SK-N-SH treated with all-trans-retinoic acid at 6 μM for 48 hours (cell line): Measurements from ENCODE around the gene CENPL.

Experiments used
- ARNTL ChIP-seq: fragments of 450-650 bp; formaldehyde crosslinking; IDR thresholded peaks from 2 replicates; pipeline ENCODE4 v1.5.0; 2020; ENCODE audit warnings: low read depth, mild to moderate bottlenecking, moderate library complexity, borderline replicate concordance
- BACH2 ChIP-seq: fragments of 250-450 bp; sonication (Bioruptor Pico); IDR thresholded peaks from 2 replicates; pipeline ENCODE4 v1.9.0; 2021; ENCODE audit warnings: mild to moderate bottlenecking, borderline replicate concordance
- ESRRG ChIP-seq: fragments of 250-450 bp; sonication (Bioruptor Pico); IDR thresholded peaks from 2 replicates; pipeline ENCODE4 v1.6.1; 2021; ENCODE audit warnings: mild to moderate bottlenecking
- RARB ChIP-seq: fragments of 250-450 bp; sonication (Bioruptor Pico); IDR thresholded peaks from 2 replicates; pipeline ENCODE4 v1.8.0; 2021; ENCODE audit warnings: mild to moderate bottlenecking, moderate library complexity
- SNAI2 ChIP-seq: fragments of 250-450 bp; sonication (Bioruptor Pico); IDR thresholded peaks from 2 replicates; pipeline ENCODE4 v1.5.0; 2020; ENCODE audit warnings: mild to moderate bottlenecking, moderate library complexity
- TCF4 ChIP-seq: fragments of 250-450 bp; sonication (Bioruptor Pico); IDR thresholded peaks from 2 replicates; pipeline ENCODE4 v1.8.0; 2021; ENCODE audit warnings: mild to moderate bottlenecking, moderate library complexity, borderline replicate concordance
- TOX ChIP-seq: fragments of 250-450 bp; sonication (Bioruptor Pico); IDR thresholded peaks from 2 replicates; pipeline ENCODE4 v1.8.0; 2021; ENCODE audit warnings: mild to moderate bottlenecking, moderate library complexity, borderline replicate concordance
- ZFP3 ChIP-seq: fragments of 250-450 bp; sonication (Bioruptor Pico); IDR thresholded peaks from 2 replicates; pipeline ENCODE4 v1.5.0; 2020; ENCODE audit warnings: mild to moderate bottlenecking, moderate library complexity
- ZFP30 ChIP-seq: fragments of 450-650 bp; formaldehyde crosslinking; IDR thresholded peaks from 2 replicates; pipeline ENCODE4 v1.5.0; 2022; ENCODE audit warnings: mild to moderate bottlenecking, moderate library complexity
- ZNF565 ChIP-seq: fragments of 450-650 bp; formaldehyde crosslinking; conservative IDR thresholded peaks from 2 replicates; pipeline ENCODE4 v1.5.0; 2020; ENCODE audit warnings: low read depth, mild to moderate bottlenecking, moderate library complexity
- TF ChIP-seq, protein P1 (sequence below): fragments of 250-450 bp; sonication (Bioruptor Pico); IDR thresholded peaks from 2 replicates; pipeline ENCODE4 v1.8.0; 2020; ENCODE audit warnings: mild to moderate bottlenecking, moderate library complexity, borderline replicate concordance
- TF ChIP-seq, protein P2 (sequence below): fragments of 250-450 bp; sonication (Bioruptor Pico); IDR thresholded peaks from 2 replicates; pipeline ENCODE4 v1.5.1; 2020; ENCODE audit warnings: low read depth, mild to moderate bottlenecking, moderate library complexity
- TF ChIP-seq, protein P3 (sequence below): fragments of 250-450 bp; sonication (Bioruptor Pico); IDR thresholded peaks from 2 replicates; pipeline ENCODE4 v1.5.0; 2020; ENCODE audit warnings: mild to moderate bottlenecking, moderate library complexity

DNA sequence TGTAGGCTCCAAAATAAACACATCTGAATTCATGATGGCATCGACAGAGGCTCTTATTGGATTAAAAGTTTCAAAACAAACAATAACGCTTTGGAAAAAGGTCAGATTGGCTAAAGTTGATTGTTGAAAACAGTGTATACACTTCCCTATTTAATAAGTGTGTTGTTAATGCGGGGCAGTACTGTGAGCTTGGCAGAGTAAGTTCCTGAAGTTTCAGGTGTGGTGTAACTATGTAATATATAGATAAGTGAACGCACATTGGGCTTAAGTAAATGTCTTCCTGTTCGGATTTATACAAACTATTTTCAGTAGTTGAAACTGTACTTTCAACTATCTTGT lies 44.3 kb upstream of the CENPL start:
- TF ChIP-seq, protein P1, sequence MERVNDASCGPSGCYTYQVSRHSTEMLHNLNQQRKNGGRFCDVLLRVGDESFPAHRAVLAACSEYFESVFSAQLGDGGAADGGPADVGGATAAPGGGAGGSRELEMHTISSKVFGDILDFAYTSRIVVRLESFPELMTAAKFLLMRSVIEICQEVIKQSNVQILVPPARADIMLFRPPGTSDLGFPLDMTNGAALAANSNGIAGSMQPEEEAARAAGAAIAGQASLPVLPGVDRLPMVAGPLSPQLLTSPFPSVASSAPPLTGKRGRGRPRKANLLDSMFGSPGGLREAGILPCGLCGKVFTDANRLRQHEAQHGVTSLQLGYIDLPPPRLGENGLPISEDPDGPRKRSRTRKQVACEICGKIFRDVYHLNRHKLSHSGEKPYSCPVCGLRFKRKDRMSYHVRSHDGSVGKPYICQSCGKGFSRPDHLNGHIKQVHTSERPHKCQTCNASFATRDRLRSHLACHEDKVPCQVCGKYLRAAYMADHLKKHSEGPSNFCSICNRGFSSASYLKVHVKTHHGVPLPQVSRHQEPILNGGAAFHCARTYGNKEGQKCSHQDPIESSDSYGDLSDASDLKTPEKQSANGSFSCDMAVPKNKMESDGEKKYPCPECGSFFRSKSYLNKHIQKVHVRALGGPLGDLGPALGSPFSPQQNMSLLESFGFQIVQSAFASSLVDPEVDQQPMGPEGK (CRISPR knock-in tag) = no peak
- TF ChIP-seq BACH2 (CRISPR knock-in tag) (no peak), ARNTL (CRISPR knock-in tag) (no peak), TOX (no peak), RARB (no peak), ZNF565 (no peak), ZFP3 (CRISPR knock-in tag) (no peak), SNAI2 (CRISPR knock-in tag) (no peak), TCF4 (CRISPR knock-in tag) (no peak), ESRRG (CRISPR knock-in tag) (no peak), ZFP30 (CRISPR knock-in tag) (no peak)
- TF ChIP-seq, protein P2, sequence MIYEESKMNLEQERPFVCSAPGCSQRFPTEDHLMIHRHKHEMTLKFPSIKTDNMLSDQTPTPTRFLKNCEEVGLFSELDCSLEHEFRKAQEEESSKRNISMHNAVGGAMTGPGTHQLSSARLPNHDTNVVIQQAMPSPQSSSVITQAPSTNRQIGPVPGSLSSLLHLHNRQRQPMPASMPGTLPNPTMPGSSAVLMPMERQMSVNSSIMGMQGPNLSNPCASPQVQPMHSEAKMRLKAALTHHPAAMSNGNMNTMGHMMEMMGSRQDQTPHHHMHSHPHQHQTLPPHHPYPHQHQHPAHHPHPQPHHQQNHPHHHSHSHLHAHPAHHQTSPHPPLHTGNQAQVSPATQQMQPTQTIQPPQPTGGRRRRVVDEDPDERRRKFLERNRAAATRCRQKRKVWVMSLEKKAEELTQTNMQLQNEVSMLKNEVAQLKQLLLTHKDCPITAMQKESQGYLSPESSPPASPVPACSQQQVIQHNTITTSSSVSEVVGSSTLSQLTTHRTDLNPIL (CRISPR knock-in tag) = no peak
- TF ChIP-seq, protein P3, sequence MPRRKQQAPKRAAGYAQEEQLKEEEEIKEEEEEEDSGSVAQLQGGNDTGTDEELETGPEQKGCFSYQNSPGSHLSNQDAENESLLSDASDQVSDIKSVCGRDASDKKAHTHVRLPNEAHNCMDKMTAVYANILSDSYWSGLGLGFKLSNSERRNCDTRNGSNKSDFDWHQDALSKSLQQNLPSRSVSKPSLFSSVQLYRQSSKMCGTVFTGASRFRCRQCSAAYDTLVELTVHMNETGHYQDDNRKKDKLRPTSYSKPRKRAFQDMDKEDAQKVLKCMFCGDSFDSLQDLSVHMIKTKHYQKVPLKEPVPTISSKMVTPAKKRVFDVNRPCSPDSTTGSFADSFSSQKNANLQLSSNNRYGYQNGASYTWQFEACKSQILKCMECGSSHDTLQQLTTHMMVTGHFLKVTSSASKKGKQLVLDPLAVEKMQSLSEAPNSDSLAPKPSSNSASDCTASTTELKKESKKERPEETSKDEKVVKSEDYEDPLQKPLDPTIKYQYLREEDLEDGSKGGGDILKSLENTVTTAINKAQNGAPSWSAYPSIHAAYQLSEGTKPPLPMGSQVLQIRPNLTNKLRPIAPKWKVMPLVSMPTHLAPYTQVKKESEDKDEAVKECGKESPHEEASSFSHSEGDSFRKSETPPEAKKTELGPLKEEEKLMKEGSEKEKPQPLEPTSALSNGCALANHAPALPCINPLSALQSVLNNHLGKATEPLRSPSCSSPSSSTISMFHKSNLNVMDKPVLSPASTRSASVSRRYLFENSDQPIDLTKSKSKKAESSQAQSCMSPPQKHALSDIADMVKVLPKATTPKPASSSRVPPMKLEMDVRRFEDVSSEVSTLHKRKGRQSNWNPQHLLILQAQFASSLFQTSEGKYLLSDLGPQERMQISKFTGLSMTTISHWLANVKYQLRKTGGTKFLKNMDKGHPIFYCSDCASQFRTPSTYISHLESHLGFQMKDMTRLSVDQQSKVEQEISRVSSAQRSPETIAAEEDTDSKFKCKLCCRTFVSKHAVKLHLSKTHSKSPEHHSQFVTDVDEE (CRISPR knock-in tag) = no peak
